Measurements from ENCODE around the gene OCSTAMP.

Gene OCSTAMP

DNA sequence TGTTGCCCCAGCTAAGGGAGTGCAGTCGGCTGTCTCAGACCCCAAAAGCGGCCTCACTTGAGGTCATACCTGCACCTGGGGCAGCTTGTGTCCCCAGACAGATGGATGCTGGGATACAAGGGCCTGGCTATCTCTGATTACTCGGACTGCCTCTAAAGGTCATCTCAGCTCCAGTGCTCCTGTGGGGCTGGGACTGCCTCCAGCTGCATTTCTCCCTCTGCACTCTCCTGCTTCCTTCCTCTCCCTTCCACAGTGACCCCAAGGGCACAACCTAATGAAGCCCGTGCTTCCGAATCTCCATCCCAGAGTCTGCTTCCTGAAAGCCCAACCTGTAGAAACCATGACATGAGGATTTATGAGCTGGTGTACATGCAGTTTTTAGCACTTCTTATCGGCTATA is 22.8 kb upstream of the OCSTAMP start:
- no peak for DNase-seq

GRCh38 chr20:46572790-46573189 is 22.3 kb upstream of the OCSTAMP start:
- DNase-seq: no peak

DNA sequence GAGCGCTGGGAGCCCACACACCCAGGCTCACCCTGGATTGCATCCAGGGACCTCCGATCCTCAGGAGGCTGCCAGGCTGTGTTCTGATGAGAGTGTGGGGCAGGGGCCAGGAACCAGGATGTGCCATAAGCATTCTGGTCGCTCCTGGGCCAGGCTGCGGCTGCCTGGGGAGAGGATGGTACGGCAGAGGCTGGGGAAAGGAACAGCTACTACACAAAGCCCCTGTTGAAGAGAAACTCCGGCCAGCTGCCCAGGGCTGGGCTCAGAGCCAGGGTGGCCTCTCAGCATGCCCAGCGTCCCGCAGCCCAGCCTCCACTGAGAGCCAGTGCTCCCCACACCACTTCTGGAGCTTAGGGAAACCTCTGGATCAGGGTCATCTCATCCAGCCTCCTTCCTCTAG is 21.7 kb upstream of the OCSTAMP start:
- peak; percentile 2 for DNase-seq

- DNase-seq: no peak
Measured at GRCh38 chr20:46571418-46571817, 21.0 kb upstream of the OCSTAMP start.

DNA sequence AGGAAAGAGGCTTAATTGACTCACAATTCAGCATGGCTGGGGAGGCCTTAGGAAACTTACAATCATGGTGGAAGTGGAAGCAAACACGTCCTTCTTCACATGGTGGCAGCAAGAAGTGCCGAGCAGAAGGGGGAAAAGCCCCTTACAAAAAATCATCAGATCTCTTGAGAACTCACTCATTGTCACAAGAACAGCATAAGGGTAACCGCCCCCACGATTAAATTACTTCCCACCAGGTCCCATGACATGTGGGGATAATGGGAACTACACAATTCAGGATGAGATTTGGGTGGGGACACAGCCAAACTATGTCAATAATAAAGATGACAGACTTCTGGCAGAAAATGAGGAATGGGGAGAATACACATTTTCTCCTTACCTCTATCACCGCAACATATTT is 20.5 kb upstream of the OCSTAMP start:
- no peak for DNase-seq

DNA sequence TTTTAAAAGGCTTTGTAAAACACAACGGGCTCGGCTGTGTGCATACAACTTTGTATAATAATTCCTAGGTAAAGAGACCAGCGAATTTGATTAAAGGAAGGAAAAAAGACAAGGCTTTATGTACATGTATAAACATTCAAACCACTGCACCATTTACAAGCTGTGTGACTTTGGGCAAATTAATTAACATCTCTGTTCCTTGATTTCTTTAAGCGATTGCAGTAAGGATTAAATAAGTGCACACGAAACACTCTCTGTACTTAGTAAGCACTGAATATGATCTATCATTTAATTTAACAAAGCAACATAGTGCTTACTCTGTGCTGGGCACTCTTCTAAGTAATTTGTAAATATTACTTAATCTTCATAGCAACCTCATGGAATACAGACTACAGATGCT is 19.5 kb upstream of the OCSTAMP start:
- no peak for DNase-seq

GRCh38 chr20:46568570-46569129 is 18.2 kb upstream of the OCSTAMP start:
- DNase-seq: peak; percentile 79

- no peak for DNase-seq
Measured at GRCh38 chr20:46566125-46566524, 15.7 kb upstream of the OCSTAMP start.

DNA sequence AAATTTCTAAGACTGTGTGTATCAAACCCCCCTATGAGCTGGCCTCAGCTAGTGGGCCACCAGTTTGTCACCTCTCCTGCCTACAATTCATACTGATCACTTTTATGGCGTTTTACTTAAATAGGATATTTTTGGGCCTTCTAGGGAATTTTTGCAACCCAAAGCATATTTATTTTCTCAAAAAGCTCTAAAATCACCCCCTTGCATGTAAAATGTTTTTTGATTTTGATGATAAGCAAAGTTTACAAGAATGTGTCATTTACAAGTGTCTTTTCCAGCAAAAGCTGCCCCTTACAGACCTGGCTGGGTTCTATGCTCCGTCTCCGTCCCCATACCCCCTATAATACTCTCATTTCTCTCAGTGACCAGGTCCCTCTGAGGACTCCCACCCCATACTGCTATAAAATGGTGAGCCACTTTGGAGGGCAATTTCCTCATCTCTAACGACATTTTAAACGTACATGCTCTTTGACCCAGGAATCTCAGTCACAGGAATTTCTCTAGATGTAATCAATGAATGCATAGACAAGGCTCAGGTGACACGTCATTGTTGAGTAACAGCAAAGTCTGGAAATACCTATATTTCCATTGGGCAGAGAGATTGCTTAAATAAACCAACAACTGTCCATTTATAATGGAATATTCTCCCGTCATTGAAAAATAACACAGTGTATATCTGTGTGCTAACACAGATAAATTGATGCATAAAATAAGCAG is 13.9 kb upstream of the OCSTAMP start:
- DNase-seq: no peak

- no peak for DNase-seq
Measured at GRCh38 chr20:46563860-46564221, 13.4 kb upstream of the OCSTAMP start.

DNA sequence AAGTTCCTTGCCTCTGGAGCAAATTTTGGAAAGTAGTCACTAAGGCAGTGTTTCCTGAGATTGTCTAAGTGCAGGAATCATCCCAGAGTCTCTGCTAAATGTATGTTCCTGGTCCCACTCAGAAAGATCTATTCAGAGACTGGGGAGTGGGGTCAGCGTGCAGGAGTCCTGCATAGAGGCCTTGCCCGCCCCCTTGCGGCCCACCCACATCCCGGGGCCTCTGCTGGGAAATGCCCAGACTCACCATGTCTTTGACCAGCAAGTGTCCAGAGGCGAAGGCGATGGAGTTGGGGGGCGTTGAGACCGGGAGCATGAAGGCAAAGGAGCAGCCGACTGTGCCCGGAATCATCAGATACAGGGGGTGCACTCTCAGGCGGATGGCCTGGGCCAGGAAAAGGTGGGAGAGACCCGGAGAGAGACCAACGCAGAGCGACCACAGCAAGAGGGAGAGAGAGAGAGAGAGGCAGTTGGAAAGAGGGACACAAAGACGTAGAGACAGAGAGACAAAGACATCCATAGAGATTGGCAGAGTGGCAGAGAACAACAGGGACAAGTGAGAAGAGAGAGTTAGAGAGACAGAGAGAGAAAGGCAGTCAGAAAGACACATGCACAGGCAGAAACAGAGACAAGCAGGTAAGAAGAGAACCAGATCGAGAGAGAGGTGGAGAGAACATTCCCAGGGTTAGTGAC is 12.9 kb upstream of the OCSTAMP start:
- DNase-seq: no peak

DNA sequence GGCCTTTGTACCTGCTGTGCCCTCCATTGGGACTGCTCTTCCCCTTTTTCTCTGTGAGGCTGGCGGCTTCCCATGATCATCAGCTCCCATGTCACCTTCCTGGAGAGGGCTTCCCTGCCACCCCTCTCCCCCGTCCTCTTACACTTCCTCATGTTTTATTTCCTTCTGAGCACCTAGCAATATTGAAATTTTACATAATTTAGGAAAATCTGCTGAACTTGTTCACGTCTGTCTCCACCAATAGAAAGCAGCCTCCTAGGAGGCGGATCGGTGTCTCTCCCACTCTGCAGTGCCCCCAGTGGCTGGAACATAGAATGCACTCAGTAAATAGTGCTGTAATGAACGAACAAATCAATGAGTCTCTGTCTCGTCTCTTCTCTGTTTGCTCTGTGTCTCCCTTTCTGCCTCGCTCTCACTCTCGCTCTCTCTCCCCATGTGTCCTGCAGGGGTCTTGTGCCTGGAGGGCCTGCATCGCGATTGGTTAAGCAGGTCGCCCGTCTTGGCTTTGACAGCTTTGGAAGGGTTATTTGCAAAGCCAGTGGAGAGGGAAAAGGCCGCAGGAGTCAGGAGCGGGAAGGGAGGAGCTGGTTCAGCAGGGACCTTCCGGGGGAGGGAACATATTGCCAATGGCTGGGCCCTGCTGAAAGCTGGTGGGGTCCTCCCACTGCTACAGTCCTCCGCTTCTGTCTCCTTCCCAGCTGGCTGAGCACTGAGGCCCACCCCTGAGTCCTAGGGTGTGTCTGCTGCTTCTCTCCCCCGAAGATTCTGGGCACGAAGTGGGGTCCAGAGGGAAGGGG is 12.1 kb upstream of the OCSTAMP start:
- DNase-seq: peak; percentile 59

GRCh38 chr20:46562009-46562372 is 11.5 kb upstream of the OCSTAMP start:
- no peak for DNase-seq

DNA sequence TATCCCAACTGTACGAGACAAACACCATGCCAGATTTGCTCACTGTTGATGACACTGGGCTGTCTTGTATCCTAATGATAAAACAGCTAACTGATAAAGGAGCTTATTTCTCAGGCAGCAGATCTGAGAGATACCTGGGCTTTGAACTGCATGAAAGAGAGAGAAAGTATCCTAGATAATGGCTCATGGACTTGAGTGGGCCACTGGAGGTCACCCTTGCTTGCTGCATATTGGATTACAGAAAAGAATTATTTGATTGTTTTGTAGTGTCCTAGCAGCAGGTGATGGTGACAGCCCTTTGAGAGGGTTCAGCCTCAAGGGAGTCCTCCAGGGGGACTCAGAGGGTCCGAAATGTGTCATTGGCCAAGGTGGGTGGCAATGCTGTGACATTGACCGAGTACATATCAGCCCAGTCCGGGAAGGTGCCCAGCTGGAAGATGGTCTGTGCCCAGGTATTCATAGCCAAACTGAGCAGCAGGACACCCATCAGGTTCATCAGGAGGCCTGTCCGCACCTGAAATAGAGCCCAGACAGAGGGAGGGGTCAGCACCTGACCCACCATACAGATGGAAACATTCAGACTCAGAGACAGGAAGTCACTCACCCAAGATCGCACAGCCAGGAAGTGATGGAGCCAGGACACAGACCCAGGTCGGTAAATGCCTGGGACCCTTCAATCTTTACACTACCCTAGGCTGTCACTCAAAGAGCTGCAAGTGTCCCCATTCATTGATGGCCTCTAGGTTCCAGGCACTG is 9.4 kb upstream of the OCSTAMP start:
- no peak for DNase-seq

- DNase-seq: no peak
Measured at GRCh38 chr20:46559001-46559400, 8.5 kb upstream of the OCSTAMP start.

- no peak for DNase-seq
Measured at GRCh38 chr20:46558511-46558959, 8.1 kb upstream of the OCSTAMP start.

- no peak for DNase-seq
Measured at GRCh38 chr20:46557231-46557956, 6.9 kb upstream of the OCSTAMP start.

DNA sequence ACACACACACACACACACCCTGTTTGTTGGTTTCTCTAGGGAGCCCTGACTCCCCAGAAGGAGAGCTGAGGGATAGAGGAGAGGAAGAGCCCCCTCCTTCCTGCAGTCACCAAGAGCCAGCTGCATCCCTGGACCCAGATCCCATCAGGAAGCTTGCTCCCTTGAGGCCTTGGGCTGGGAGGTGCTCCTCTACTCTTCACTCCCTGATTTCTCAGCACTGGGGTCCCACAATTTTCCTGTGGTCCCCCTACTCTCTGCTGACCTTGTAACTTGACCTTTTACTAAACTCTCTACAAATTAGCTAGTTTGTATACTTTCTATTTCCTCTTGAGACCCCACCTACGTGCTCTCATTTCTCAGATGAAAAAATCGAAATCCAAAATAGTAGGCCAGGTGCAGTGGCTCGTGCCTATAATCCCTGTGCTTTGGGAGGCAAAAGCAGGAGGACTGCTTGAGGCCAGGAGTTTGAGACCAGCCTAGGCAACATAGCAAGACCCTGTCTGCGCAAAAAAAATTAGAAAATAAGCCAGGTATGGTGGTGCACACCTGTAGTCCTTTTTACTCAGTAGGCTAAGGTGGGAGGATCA is 5.0 kb upstream of the OCSTAMP start:
- no peak for DNase-seq

DNA sequence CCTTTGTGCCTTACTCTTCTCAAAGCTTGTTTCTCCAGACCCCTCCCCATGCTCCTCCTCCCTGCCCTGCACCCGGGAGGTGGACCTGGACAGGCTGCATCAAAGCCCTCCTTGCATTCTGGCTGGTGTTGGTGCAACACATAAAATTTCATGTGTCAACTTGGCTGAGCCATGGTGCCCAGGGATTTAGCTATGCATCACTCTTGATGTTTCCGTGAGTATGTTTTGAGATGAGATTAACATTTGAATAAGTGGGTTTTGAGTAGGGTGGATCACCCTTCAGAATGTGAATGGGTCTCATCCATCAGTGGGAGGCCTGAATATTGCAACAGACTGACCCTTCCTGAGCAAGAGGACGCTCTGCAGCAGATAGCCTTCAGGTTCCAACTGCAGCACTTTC is 4.4 kb upstream of the OCSTAMP start:
- no peak for DNase-seq

GRCh38 chr20:46553926-46554325 is 3.5 kb upstream of the OCSTAMP start:
- DNase-seq: no peak

All from NCI-H69 (cell line).